NCI-H2107 treated with DMSO at 0.1 percent for 48 hours (cell line): ENCODE results near the gene GRB2.
"Not testable (repeated sequence)": the region's sequence is repeated elsewhere in the genome, so short reads cannot be mapped to it uniquely, and the experiment has no call there.

Source experiments
- DNase-seq: peaks from one replicate; lab custom pipeline; 2025; ENCODE audit not compliant: unreplicated experiment; lab: John Stamatoyannopoulos, UW

GRB2 gene

DNA sequence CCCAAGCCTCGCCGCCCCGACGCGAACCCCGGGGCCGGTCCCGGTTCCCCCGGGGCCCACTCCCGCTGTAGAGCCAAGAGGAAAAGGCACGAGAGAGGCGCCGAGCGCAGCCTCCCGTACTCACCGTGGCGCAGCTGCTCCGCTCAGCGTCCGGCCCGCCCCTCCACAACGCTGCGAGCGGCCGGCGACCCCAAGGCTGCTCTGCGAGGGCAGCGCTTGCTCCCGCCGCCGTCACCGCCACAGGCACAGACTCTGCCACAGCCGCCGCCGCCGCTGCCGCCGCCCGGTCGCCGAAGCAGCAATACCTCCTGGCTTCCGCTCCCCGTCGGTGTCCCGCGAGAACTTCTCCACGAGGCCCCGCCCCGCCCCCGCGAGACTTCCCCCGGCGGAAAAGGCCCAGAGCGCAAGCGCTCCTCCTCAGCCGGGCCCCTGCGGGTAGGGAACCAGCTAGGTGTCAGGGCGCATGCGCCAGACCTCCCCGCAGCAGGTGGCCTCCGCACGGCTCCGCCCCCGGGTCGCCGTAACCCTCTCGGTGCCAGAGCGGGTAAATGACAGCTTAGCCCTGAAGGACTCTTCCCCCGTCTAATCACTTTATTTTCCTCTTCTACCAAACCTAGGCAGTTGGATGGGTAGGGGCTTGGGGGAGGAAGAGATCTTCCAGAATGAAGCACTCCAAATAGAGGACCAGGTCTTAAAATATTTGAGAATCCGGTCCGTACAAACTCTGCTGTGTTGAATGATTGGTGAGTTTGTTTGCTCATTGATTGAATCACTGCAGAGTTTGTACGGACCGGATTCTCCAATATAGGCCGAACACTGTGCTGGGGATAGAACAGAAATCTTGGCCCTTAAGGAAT, at the start of gene GRB2:
GRB2 (minus strand) TSS at position 314 of the 857 bp plus-strand sequence. CDS start 12,050 bp downstream, outside the sequence.
- DNase-seq: peak; percentile 82

GRCh38 chr17:75454672-75455071, 49.2 kb upstream of the GRB2 start:
- DNase-seq: not testable (repeated sequence)

- no peak for DNase-seq
Observed at GRCh38 chr17:75454193-75454592, 48.7 kb upstream of the GRB2 start.

DNA sequence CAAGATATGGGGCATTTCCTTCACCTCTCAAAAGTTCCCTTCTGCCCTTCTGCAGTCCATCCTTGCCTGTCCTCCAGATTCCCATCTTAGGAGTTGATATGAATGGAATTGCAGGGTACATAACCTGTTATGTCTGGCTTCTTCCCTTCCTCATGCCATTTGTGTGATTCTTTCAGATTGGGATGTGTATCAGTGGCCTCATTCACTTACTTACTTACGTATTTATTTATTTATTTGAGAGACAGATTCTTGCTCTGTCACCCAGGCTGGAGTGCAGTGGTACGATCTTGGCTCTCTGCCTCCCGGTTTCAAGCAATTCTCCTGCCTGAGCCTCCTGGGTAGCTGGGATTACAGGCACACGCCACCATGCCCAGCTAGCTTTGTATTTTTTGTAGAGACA, 44.8 kb upstream of the GRB2 start:
- DNase-seq: no peak

GRCh38 chr17:75447951-75448856, 42.7 kb upstream of the GRB2 start:
- no peak for DNase-seq

GRCh38 chr17:75445896-75446295, 40.4 kb upstream of the GRB2 start:
- DNase-seq: not testable (repeated sequence)

- no peak for DNase-seq
Observed at GRCh38 chr17:75445296-75445695, 39.8 kb upstream of the GRB2 start.

GRCh38 chr17:75442168-75443103, 37.0 kb upstream of the GRB2 start:
- DNase-seq: no peak

DNA sequence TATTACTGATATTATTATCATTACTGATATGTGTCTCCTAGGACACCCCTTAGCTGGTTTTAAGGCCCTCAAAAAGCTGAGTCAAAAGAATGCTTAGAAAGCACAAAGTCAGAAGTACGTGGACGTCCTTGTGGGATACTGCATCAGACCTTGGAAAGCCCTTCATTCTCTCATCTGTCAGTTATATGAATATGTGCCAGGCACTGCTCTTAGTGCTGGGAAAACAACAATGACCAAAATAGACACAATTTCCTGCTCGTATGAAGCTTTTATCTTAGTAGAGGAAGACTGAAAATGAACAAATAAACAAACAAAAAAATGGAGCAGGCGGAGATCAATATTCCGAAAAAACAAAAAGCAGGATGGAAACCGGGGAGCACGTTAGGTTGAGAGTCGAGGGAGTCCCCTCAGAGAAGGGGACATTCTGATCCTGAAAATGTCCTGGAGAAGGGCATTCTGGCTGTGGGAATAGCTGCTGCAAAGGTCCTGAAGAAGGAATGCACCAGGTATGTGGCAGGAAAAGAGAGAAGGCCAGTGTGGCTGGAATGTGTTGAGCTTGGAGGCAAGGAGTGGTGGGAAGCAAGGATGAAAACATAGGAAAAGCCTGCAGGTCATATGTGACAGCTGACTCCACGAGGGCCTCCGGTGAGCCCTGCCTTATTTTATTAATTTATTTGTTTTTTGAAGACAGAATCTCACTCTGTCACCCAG, 35.4 kb upstream of the GRB2 start:
- no peak for DNase-seq

DNA sequence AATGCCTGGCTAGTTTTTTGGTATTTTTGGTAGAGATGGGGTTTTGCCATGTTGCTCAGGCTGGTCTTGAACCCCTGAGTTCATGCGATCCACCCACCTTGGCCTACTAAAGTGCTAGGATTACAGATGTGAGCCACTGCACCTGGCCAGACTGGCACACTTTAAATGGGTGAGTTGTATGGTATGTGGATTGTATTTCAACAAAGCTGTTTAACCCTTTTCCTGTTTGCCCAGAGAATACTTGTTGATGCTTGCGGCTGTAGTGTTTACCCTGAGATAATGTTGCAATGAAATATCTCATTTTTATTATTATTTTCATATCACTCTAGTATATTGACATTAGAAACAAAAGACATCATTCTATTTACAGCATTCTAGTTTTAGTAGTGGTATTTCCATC, 33.8 kb upstream of the GRB2 start:
- DNase-seq: no peak

- not testable (repeated sequence) for DNase-seq
Observed at GRCh38 chr17:75437404-75437803, 31.9 kb upstream of the GRB2 start.

GRCh38 chr17:75434433-75434832, 29.0 kb upstream of the GRB2 start:
- DNase-seq: not testable (repeated sequence)

DNA sequence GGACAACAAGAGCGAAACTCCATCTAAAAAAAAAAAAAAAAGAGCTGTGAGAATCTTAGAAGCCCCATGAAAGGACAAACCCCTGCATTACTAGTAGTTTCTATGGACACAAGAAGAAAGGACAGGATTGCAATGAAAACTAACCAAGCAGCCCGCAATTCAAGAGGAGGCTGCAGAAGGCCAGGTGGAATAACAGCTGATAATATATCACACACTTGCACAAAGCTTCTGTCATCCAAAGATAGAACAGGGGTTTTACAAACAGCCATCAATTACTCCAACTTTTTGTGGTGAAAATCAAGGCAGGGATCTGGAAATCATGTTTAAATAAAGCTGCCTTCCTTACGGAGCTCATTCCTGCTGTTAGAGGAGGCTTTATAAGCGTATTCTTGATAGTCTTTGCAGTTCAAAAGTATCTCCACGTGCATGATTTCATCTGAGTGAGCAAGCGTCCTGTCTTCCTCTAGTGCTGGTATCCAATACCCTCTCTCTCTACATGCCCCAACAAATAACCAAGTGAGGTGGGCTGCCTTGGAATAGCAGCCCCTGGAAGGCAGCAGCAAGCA, 27.8 kb upstream of the GRB2 start:
- no peak for DNase-seq

DNA sequence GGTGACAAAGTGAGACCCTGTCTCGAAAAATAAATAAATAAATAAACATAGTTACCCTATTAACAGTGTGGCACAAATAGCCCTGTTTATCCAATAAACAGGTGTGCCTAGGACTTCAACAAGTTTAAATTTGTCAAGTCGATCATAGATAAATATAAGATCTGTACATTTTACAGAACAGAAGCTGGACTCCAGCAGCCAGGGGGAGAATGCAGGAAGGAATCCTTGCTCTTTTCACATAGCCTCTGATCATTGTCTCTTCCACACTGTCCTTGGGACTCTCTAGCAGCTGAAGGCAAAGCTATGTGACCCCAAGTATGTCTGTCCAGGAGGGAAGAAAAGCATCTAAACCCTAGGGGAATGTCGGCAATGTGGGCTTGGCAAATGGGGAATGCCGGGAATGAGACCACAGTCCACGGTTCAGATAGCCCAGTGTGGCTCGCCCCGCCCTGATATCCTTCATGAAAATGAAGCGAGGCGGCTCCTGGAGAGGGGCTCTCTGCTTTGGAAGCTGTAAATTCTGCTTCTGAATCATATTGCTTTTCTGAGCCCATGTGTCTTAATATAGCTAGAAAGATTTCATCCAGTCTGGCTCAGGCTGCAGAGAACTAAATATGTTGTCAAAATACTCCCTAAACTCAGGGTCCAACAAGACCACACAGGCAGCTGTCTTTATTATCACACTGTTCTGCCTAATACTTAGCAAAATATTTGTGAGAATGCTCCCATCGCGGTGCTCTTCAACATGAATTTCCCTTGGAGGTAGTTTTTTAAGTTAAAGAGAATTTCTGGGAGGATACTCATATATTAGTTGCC, 24.9 kb upstream of the GRB2 start:
- DNase-seq: no peak

- no peak for DNase-seq
Observed at GRCh38 chr17:75428543-75429469, 23.3 kb upstream of the GRB2 start.

DNA sequence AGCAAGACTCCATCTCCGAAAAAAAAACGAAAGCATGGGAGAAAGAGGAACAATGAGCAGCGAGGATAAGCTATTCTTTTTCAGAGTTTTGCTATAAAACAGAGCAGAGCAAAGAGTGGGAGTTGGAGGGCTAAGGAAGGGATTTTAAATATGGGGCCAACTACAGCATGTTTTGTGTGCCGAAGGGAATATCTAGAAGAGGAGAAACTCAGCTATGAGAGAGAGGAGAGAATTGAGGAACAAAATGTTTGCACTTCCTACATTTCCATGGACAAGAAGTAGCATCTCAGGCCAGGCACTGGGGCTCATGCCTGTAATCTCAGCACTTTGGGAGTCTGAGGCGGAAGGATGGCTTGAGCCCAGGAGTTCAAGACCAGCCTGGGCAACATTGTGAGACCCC, 13.1 kb upstream of the GRB2 start:
- DNase-seq: no peak

DNA sequence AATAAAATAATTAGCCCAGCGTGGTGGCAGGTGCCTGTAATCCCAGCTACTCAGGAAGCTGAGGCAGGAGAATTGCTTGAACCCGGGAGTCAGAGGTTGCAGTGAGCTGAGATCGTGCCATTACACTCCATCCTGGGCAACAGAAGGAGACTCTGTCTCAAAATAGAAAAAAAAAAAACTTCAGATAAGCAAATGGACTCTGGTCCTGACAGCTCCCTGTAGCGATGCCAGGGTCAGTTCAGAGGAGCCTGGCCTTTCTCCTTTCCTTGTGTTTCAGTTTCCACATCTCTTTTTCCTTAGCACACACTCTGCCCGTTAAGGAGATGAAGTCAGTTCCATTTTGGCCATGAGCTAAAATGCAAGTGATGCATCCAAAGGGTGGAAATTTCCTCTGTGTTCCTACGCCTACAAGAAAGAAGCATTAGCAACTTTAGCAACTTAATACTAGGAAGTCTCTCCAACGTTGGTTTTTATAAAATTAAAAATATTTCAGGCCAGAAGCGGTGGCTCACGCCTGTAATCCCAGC, 11.6 kb upstream of the GRB2 start:
- DNase-seq: no peak

- DNase-seq: no peak
Observed at GRCh38 chr17:75416006-75416405, 10.5 kb upstream of the GRB2 start.
